HL-60/S4 treated with retinoic acid at 250 ng/mL for 4 days and 3 days (cell line): Measurements from ENCODE around the gene ONECUT2.
"Not testable (repeated sequence)": the region's sequence is repeated elsewhere in the genome, so short reads cannot be mapped to it uniquely, and the experiment has no call there.

Experiments used
- in situ Hi-C: fragments of 300-500 bp; cut with MboI; formaldehyde crosslinking; loops from 2 replicates; pipeline ENCODE4 v1.7.0; 2022; ENCODE audit warnings: low sequenced_read_pairs

The ONECUT2 gene

GRCh38 chr18:57434536-57435494, at the start of gene ONECUT2:
TSS of gene ONECUT2 (plus strand) at chr18:57435374. CDS start at chr18:57435717, 343 bp downstream.
- in situ Hi-C loops: no loop called here

GRCh38 chr18:57389271-57389670, 45.9 kb upstream of the ONECUT2 start:
- in situ Hi-C loops: no loop called here

GRCh38 chr18:57390044-57390443, 45.1 kb upstream of the ONECUT2 start:
- in situ Hi-C loops: no loop called here

- in situ Hi-C loops: not testable (repeated sequence)
Measured at GRCh38 chr18:57394749-57395148, 40.4 kb upstream of the ONECUT2 start.

- in situ Hi-C loops: not testable (repeated sequence)
Measured at GRCh38 chr18:57396831-57397230, 38.3 kb upstream of the ONECUT2 start.

GRCh38 chr18:57397440-57398132, 37.6 kb upstream of the ONECUT2 start:
- in situ Hi-C loops: no loop called here

- in situ Hi-C loops: no loop called here
Measured at GRCh38 chr18:57404345-57404744, 30.8 kb upstream of the ONECUT2 start.

GRCh38 chr18:57409650-57410049, 25.5 kb upstream of the ONECUT2 start:
- in situ Hi-C loops: no loop called here

- in situ Hi-C loops: no loop called here
Measured at GRCh38 chr18:57410749-57411148, 24.4 kb upstream of the ONECUT2 start.

GRCh38 chr18:57416542-57416941, 18.6 kb upstream of the ONECUT2 start:
- in situ Hi-C loops: no loop called here

GRCh38 chr18:57422313-57422872, 12.8 kb upstream of the ONECUT2 start:
- in situ Hi-C loops: no loop called here

GRCh38 chr18:57423821-57424220, 11.4 kb upstream of the ONECUT2 start:
- in situ Hi-C loops: no loop called here

GRCh38 chr18:57425096-57425495, 10.1 kb upstream of the ONECUT2 start:
- in situ Hi-C loops: no loop called here

GRCh38 chr18:57426187-57426586, 9.0 kb upstream of the ONECUT2 start:
- in situ Hi-C loops: no loop called here

GRCh38 chr18:57427429-57428201, 7.6 kb upstream of the ONECUT2 start:
- in situ Hi-C loops: no loop called here

- in situ Hi-C loops: no loop called here
Measured at GRCh38 chr18:57428221-57429150, 6.7 kb upstream of the ONECUT2 start.

GRCh38 chr18:57429167-57430078, 5.8 kb upstream of the ONECUT2 start:
- in situ Hi-C loops: no loop called here

GRCh38 chr18:57430079-57431001, 4.8 kb upstream of the ONECUT2 start:
- in situ Hi-C loops: no loop called here
